Smooth muscle cell (in vitro differentiated cells): ENCODE results near the gene ARHGAP4. TPM values are rescaled to one million over a fixed set of nuclear protein-coding genes. Genes with fewer than 3 reads are reported as not detected.

Source experiments
- DNase-seq: peaks from one replicate; lab custom pipeline; 2025; ENCODE audit not compliant: unreplicated experiment; lab: John Stamatoyannopoulos, UW
- H2AFZ ChIP-seq: fragments of 200-600 bp; sonication (generic); 2 replicates; pipeline ENCODE4 v1.6.0; 2016; ENCODE audit warnings: antibody characterized with exemption, low read depth, mild to moderate bottlenecking
- H3F3A ChIP-seq: fragments of 200-600 bp; sonication (generic); 2 replicates; pipeline ENCODE4 v1.6.0; 2017; ENCODE audit warnings: antibody characterized with exemption, low read depth
- H3K27ac ChIP-seq: fragments of 200-600 bp; sonication (generic); 2 replicates; pipeline ENCODE4 v1.5.1; 2016; ENCODE audit warnings: low read depth, mild to moderate bottlenecking
- H3K27me3 ChIP-seq: fragments of 200-600 bp; sonication (generic); 2 replicates; pipeline ENCODE4 v1.6.1; 2016; ENCODE audit warnings: low read depth, mild to moderate bottlenecking
- H3K36me3 ChIP-seq: fragments of 200-600 bp; sonication (generic); 2 replicates; pipeline ENCODE4 v1.5.1; 2016; ENCODE audit warnings: low read depth
- H3K4me1 ChIP-seq: fragments of 200-600 bp; sonication (generic); 2 replicates; pipeline ENCODE4 v1.5.1; 2016; ENCODE audit warnings: low read depth
- H3K4me2 ChIP-seq: fragments of 200-600 bp; sonication (generic); 2 replicates; pipeline ENCODE4 v1.6.0; 2016; ENCODE audit warnings: mild to moderate bottlenecking
- H3K4me3 ChIP-seq: fragments of 200-600 bp; sonication (generic); 2 replicates; pipeline ENCODE4 v1.5.1; 2016; ENCODE audit warnings: mild to moderate bottlenecking
- H3K79me2 ChIP-seq: fragments of 200-600 bp; sonication (generic); 2 replicates; pipeline ENCODE4 v1.6.0; 2016; ENCODE audit warnings: low read depth, mild to moderate bottlenecking
- H3K9ac ChIP-seq: fragments of 200-600 bp; sonication (generic); 2 replicates; pipeline ENCODE4 v1.6.0; 2016; ENCODE audit warnings: low read depth
- H3K9me3 ChIP-seq: fragments of 200-600 bp; sonication (generic); replicated peaks from 2 replicates; pipeline ENCODE4 v1.5.1; 2016; ENCODE audit warnings: low read depth
- H4K20me1 ChIP-seq: fragments of 200-600 bp; sonication (generic); 2 replicates; pipeline ENCODE4 v1.6.0; 2016; ENCODE audit warnings: low read depth
- CTCF ChIP-seq: fragments of 200-600 bp; sonication (generic); IDR thresholded peaks from 2 replicates; pipeline ENCODE4 v1.5.1; 2017; ENCODE audit warnings: borderline replicate concordance, mild to moderate bottlenecking, antibody characterized with exemption; ENCODE audit not compliant: insufficient read depth, poor library complexity, severe bottlenecking
- WGBS: methylation state at CpG from one replicate; pipeline ENCODE4 v1.1.7; 2016; ENCODE audit warnings: low lambda C conversion rate; 5-methylcytosine and 5-hydroxymethylcytosine counted together
- polyA plus RNA-seq: library from polyadenylated mRNA; unstranded; fragments of >200 nt; fragmentation: Nextera tagmentation; extraction: Ambion mirVana; gene quantifications from 2 replicates; pipeline ENCODE4 v1.2.1, GENCODE V29; 2016
- total RNA-seq: library from RNA; depleted of rRNA; stranded (reverse); fragments of >200 nt; gene quantifications from 2 replicates; pipeline ENCODE4 v1.2.3, GENCODE V29; 2014

The ARHGAP4 gene
- total and polyA plus RNA-seq, 2 experiments from 2014 or later: 7.6 to 11.5 TPM

GRCh38 chrX:153937056-153937455 lies 11.0 kb upstream of the ARHGAP4 start:
- no peak overlapping the region for H3K4me3 ChIP-seq
- H3K36me3 ChIP-seq: no peaks in the 10 kb centered on the region
- no peak for DNase-seq
- peaks cover 5% of the 10 kb centered on the region for H4K20me1 ChIP-seq
- no peaks in the 10 kb centered on the region for H3K9me3 ChIP-seq
- H3K27ac ChIP-seq: no peak overlapping the region
- no peaks in the 10 kb centered on the region for H3F3A ChIP-seq
- H2AFZ ChIP-seq: no peak overlapping the region
- no peak for TF ChIP-seq CTCF
- no peak overlapping the region for H3K4me2 ChIP-seq
- WGBS: 86% methylated on average over 3 of the region's 3 CpGs
- no peaks in the 10 kb centered on the region for H3K4me1 ChIP-seq
- peaks cover 9% of the 10 kb centered on the region for H3K79me2 ChIP-seq
- no peak overlapping the region for H3K9ac ChIP-seq
- H3K27me3 ChIP-seq: no peaks in the 10 kb centered on the region

- 50% methylated on average over 23 of the region's 32 CpGs for whole genome bisulfite sequencing
- Histone ChIP-seq H4K20me1 (peaks cover 5% of the 10 kb centered on the region), H3K79me2 (peaks cover 9% of the 10 kb centered on the region), H3K27me3 (no peaks in the 10 kb centered on the region), H3K4me3 (peak overlapping the region; percentile 70), H3K36me3 (no peaks in the 10 kb centered on the region), H3F3A (no peaks in the 10 kb centered on the region), H3K4me1 (no peaks in the 10 kb centered on the region), H2AFZ (no peak overlapping the region), H3K27ac (no peak overlapping the region), H3K9ac (no peak overlapping the region), H3K4me2 (peak overlapping the region; percentile 79), H3K9me3 (no peaks in the 10 kb centered on the region)
- no peak for TF ChIP-seq CTCF
- no peak for DNase-seq
Observed at GRCh38 chrX:153935326-153935851, 9.3 kb upstream of the ARHGAP4 start.

- peak; percentile 10 for DNase-seq
- H3K36me3 ChIP-seq: no peaks in the 10 kb centered on the region
- H3K27me3 ChIP-seq: no peaks in the 10 kb centered on the region
- H3K79me2 ChIP-seq: peaks cover 9% of the 10 kb centered on the region
- peak within 1 kb of the TSS; percentile 30 for H3K27ac ChIP-seq
- H3K9ac ChIP-seq: peak within 1 kb of the TSS; percentile 74
- H3K9me3 ChIP-seq: no peaks in the 10 kb centered on the region
- H3K4me2 ChIP-seq: peak within 1 kb of the TSS; percentile 87
- H3K4me1 ChIP-seq: no peaks in the 10 kb centered on the region
- 61% methylated on average over 56 of the region's 87 CpGs for WGBS
- TF ChIP-seq CTCF: no peak
- H2AFZ ChIP-seq: no peak within 1 kb of the TSS
- H3F3A ChIP-seq: no peaks in the 10 kb centered on the region
- peaks cover 5% of the 10 kb centered on the region for H4K20me1 ChIP-seq
- peak within 1 kb of the TSS; percentile 70 for H3K4me3 ChIP-seq
Observed at GRCh38 chrX:153934762-153935325, 8.8 kb upstream of the ARHGAP4 start, which contains the start of gene NAA10. NAA10 (minus strand) TSS chrX:153935037; CDS start chrX:153934904, 133 bp downstream.

- Histone ChIP-seq H4K20me1 (peaks cover 5% of the 10 kb centered on the region), H3K27ac (peak overlapping the region; percentile 30), H2AFZ (no peak overlapping the region)
Observed at GRCh38 chrX:153934148-153934761, 8.2 kb upstream of the ARHGAP4 start.

More at GRCh38 chrX:153934148-153934761, 8.2 kb upstream of the ARHGAP4 start:
- peaks cover 9% of the 10 kb centered on the region for H3K79me2 ChIP-seq
- TF ChIP-seq CTCF: no peak
- no peaks in the 10 kb centered on the region for H3F3A ChIP-seq
- no peaks in the 10 kb centered on the region for H3K9me3 ChIP-seq
- no peaks in the 10 kb centered on the region for H3K36me3 ChIP-seq
- peak overlapping the region; percentile 87 for H3K4me2 ChIP-seq
- peak overlapping the region; percentile 70 for H3K4me3 ChIP-seq
- peak overlapping the region; percentile 74 for H3K9ac ChIP-seq
- no peaks in the 10 kb centered on the region for H3K4me1 ChIP-seq
- no peak for DNase-seq
- WGBS: 47% methylated on average over 31 of the region's 33 CpGs
- H3K27me3 ChIP-seq: no peaks in the 10 kb centered on the region
